GM15510 (cell line): ENCODE results near the gene WBP2.

Experiments used
- POLR2A ChIP-seq: IDR thresholded peaks from 3 replicates; pipeline ENCODE4 v1.6.1; 2011; ENCODE audit warnings: borderline replicate concordance; ENCODE audit not compliant: insufficient read length; ENCODE audit errors: extremely low read depth

Gene WBP2

GRCh38 chr17:75828741-75829140 is 26.4 kb downstream of the WBP2 start:
- no peak for TF ChIP-seq POLR2A

GRCh38 chr17:75828076-75828400 is 27.1 kb downstream of the WBP2 start:
- no peak for TF ChIP-seq POLR2A

- no peak for TF ChIP-seq POLR2A
These were observed 27.6 kb downstream of the WBP2 start for GRCh38 chr17:75827308-75828075.

- no peak for TF ChIP-seq POLR2A
These were observed 28.4 kb downstream of the WBP2 start for GRCh38 chr17:75826561-75827307.

- no peak for TF ChIP-seq POLR2A
These were observed 29.3 kb downstream of the WBP2 start for GRCh38 chr17:75825748-75826370.

- no peak for TF ChIP-seq POLR2A
These were observed 30.0 kb downstream of the WBP2 start for GRCh38 chr17:75825149-75825552.

- TF ChIP-seq POLR2A, result no peak
These were observed 30.5 kb downstream of the WBP2 start for GRCh38 chr17:75824666-75825065.

DNA sequence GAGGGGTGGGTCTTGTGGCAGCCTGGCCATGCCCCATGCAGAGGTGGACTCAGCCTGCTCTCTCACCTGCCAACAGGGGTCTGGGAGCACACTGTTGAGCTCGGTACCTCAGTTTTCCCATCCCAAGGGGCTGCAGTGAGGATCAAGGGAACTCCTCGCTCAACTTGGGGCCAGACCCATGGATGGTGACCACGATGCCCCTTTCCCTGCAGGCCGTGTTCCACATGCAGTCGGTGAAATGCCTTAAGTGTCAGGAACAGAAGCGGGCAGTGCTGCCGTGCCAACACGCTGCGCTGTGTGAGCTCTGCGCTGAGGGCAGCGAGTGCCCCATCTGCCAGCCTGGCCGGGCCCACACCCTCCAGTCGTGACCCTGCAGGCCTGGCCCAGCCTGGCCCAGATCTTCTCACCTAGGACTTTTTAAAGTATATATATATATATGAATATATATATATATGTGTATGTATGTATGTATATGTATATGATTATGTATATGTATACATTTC is 31.0 kb downstream of the WBP2 start:
- no peak for TF ChIP-seq POLR2A

DNA sequence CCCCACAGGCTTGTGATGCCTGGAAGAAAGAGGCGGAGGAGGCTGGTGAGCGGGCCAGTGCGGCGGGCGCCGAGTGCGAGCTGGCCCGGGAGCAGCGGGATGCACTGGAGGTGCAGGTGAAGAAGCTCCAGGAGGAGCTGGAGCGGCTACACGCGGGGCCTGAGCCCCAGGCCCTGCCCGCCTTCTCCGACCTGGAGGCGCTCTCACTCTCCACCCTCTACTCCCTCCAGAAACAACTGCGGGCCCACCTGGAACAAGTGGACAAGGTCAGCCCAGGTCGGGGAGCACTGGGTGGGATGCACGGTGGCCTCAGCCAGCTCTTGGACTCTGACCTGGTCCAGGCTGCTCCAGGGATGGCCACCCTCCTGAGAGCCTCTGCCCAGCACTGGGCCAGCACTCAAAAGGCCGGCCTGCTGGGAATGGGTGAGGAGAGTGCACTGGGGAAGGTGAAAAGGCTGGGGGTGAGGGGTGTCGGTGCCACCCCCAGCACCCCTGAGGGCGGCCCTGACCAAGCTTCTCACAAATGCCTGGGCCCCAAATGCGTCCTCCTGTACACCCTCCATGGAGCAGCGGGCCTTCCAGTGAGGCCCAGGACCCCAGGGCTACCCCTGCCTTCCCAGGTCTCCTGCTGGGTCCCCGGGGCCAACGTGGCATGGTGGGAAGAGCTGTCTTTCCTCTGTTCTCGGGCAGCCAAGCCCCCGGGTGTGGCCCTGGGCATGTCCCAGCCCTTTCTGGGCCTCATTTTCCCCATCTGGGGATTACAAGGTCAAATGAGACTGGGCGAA is 31.7 kb downstream of the WBP2 start:
- no peak for TF ChIP-seq POLR2A

DNA sequence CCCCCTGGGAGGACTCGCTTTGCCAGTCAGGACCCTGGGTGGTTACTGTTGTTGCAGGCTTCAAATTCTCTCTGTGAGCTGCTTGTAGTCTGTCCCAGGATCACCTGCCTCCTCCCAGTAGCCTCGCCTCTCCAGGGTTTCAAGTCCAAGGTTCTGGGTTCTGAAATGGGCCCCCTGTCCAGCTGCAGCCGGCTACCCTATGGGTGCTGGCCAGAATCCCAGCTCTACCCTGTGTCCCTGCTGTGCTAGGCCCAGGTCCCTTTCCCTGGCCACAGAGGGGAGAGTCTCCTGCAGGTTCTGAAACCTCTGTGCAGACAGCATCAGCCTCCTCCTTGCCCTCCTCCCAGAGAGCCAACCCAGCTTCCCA is 32.4 kb downstream of the WBP2 start:
- no peak for TF ChIP-seq POLR2A

GRCh38 chr17:75822119-75822799 is 32.9 kb downstream of the WBP2 start:
- no peak for TF ChIP-seq POLR2A

GRCh38 chr17:75821552-75821951 is 33.6 kb downstream of the WBP2 start:
- no peak for TF ChIP-seq POLR2A

GRCh38 chr17:75820094-75821080 is 34.7 kb downstream of the WBP2 start:
- TF ChIP-seq POLR2A, result no peak
